Upper lobe of left lung (tissue), 4 donors: ENCODE data around the gene SAXO1.

Experiments
- CTCF ChIP-seq, 6 experiments: fragments of 450-650 bp in 4 of 6; fragments of 200-600 bp in 2 of 6; sonication (generic) in 2 of 6; IDR thresholded peaks; one replicate each; pipeline ENCODE4 v1.5.1; 2016 to 2019; ENCODE audit warnings: antibody characterized with exemption in 6 of 6
- POLR2AphosphoS5 ChIP-seq, 2 donors: sonication (generic); formaldehyde crosslinking; IDR thresholded peaks; one replicate each; pipeline ENCODE4 v1.5.1; 2017; ENCODE audit warnings: antibody characterized with exemption in 2 of 2

- TF ChIP-seq POLR2AphosphoS5 (IDR thresholded peaks at IDR 0.05) (no peak), CTCF (IDR thresholded peaks at IDR 0.05) (no peak)
Measured at GRCh38 chr9:18947892-18948339, 85.1 kb downstream of the SAXO1 start.
